IPS-15b (cell line): ENCODE data around the gene SH3RF3.

Experiments used
- H3K27me3 ChIP-seq: one replicate; pipeline ENCODE4 v1.6.1; 2013; ENCODE audit warnings: low read length; ENCODE audit not compliant: control insufficient read depth, insufficient read depth
- H3K36me3 ChIP-seq: one replicate; pipeline ENCODE4 v1.6.1; 2013; ENCODE audit warnings: low read length; ENCODE audit not compliant: control insufficient read depth, insufficient read depth
- H3K4me1 ChIP-seq: one replicate; pipeline ENCODE4 v1.6.1; 2013; ENCODE audit warnings: mild to moderate bottlenecking, low read length; ENCODE audit not compliant: control insufficient read depth, insufficient read depth
- H3K4me3 ChIP-seq: one replicate; pipeline ENCODE4 v1.5.1; 2013; ENCODE audit warnings: low read depth, low read length
- H3K9ac ChIP-seq: one replicate; pipeline ENCODE4 v1.6.1; 2013; ENCODE audit warnings: low read depth, mild to moderate bottlenecking, low read length
- H3K9me3 ChIP-seq: one replicate; pipeline ENCODE4 v1.6.1; 2013; ENCODE audit warnings: mild to moderate bottlenecking, low read length; ENCODE audit not compliant: control insufficient read depth, insufficient read depth

SH3RF3 gene

DNA sequence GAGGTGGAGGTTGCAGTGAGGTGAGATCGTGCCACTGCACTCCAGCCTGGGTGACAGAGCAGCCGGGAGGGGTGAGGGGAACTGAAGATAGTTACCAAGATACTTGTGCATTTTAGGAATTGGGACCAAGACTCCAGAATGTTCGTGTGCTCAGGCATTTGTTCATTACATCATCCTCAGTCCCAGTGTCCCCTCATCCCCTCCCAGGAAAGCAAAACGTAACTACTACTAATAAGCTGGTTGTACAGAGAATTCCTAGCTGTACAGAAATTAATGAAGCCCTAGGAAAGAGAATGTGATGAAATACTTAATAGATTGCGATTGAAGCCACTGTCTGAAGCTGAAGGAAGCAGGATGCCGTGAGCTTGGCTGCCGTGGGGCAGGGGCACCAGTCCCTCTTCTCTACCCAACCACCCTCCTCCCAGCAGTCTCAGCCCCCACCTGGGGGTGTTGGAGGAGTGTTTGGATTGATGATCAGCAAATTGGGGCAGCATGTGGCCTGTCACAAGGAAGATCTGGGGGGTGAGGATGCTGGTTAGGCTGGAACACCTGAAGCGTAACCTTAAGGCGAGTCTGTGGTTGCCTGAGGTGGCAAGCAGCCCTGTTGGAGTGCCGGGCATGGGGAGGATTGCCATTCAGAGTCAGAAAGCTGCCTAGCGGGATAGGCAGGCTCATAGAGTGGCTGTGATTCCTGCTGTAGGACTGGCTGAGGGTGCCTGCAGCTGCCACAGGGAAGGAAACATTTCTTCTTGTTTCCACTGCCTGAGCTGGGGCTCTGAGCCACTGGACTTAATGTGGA, 140.9 kb downstream of the SH3RF3 start:
- Histone ChIP-seq H3K9ac (no peak overlapping the region), H3K9me3 (no peaks in the 10 kb centered on the region), H3K36me3 (no peaks in the 10 kb centered on the region), H3K4me3 (no peak overlapping the region), H3K4me1 (no peaks in the 10 kb centered on the region), H3K27me3 (no peaks in the 10 kb centered on the region)

GRCh38 chr2:109270505-109271312, 141.7 kb downstream of the SH3RF3 start:
- Histone ChIP-seq H3K36me3 (no peaks in the 10 kb centered on the region), H3K9ac (no peak overlapping the region), H3K4me3 (no peak overlapping the region), H3K9me3 (no peaks in the 10 kb centered on the region), H3K27me3 (no peaks in the 10 kb centered on the region), H3K4me1 (no peaks in the 10 kb centered on the region)

GRCh38 chr2:109271920-109272319, 142.9 kb downstream of the SH3RF3 start:
- Histone ChIP-seq H3K9ac (no peak overlapping the region), H3K4me3 (no peak overlapping the region), H3K4me1 (no peaks in the 10 kb centered on the region), H3K9me3 (no peaks in the 10 kb centered on the region), H3K27me3 (no peaks in the 10 kb centered on the region), H3K36me3 (no peaks in the 10 kb centered on the region)

- H3K36me3 ChIP-seq: no peaks in the 10 kb centered on the region
- H3K4me1 ChIP-seq: no peaks in the 10 kb centered on the region
- no peaks in the 10 kb centered on the region for H3K9me3 ChIP-seq
- H3K4me3 ChIP-seq: no peak overlapping the region
- H3K9ac ChIP-seq: no peak overlapping the region
- H3K27me3 ChIP-seq: no peaks in the 10 kb centered on the region
Observed at GRCh38 chr2:109272461-109272860, 143.5 kb downstream of the SH3RF3 start.

DNA sequence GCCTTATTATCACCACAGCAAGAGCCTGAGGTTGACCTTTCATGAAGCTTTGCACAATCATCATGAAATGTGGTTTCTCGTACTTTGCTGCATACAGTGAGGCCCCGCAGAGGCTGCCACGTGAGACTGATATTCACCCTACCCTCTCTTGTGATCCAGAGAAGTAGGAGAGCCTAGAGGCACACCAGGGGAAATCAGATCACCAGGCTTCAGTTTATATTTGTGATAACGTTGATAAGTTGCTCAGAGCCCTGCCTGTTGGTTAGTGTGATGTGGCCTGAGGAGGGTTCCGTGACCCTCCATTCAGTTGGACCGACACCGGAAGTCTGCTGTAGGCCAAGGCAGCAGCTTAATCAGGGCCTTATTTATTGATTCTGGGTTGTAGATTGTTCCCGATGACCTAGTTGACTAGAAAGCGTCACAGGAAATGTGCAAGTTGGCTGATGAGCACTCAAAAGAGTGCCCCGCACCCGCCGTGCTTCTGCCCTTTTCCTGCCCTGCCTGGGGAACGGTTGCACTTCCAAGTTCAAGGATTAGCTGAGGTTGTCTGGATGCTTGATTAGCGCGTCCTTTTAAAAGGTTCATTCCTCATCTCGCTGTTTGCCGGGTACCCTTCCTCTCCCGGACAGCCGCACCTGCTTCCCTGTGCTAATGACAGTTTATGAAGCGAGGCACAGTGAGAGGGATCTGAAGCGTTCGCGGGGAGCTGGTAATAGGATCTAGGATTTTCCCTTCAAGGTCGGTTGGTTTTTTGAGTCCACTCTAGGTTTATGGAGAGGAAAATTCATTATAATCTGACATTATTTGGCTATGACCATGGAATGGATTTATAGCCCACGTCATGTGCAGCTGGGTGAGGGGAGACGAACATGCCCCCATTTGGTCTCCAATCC, 146.4 kb downstream of the SH3RF3 start:
- Histone ChIP-seq H3K9ac (no peak overlapping the region), H3K36me3 (no peaks in the 10 kb centered on the region), H3K4me1 (peaks cover 5% of the 10 kb centered on the region), H3K4me3 (no peak overlapping the region), H3K27me3 (peaks cover 2% of the 10 kb centered on the region), H3K9me3 (no peaks in the 10 kb centered on the region)

- Histone ChIP-seq H3K9me3 (no peaks in the 10 kb centered on the region), H3K27me3 (peaks cover 2% of the 10 kb centered on the region), H3K4me1 (peaks cover 5% of the 10 kb centered on the region), H3K9ac (no peak overlapping the region), H3K4me3 (no peak overlapping the region), H3K36me3 (no peaks in the 10 kb centered on the region)
Observed at GRCh38 chr2:109277406-109277805, 148.4 kb downstream of the SH3RF3 start.

GRCh38 chr2:109279243-109279860, 150.3 kb downstream of the SH3RF3 start:
- no peak overlapping the region for H3K4me3 ChIP-seq
- peaks cover 5% of the 10 kb centered on the region for H3K4me1 ChIP-seq
- no peaks in the 10 kb centered on the region for H3K9me3 ChIP-seq
- H3K9ac ChIP-seq: no peak overlapping the region
- H3K27me3 ChIP-seq: peaks cover 2% of the 10 kb centered on the region
- no peaks in the 10 kb centered on the region for H3K36me3 ChIP-seq

DNA sequence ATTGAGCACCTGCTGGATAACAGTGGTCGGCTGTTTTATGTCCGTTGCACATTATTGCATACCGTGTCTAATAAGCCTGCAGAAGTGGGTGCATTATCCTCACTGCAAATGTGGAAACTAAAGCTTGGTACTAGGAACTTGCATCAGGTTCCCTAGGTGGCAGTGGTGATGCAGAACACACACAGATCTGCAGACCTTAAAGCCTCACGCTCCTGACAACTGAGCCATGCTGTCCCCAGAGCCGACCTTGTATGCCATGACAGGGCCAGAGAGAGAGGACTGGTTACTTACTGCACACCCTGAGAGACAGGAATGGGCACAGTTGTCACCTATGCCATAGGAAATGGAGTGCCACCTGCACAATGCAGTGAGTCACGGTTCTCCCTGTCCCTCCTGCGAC, 151.8 kb downstream of the SH3RF3 start:
- H3K4me1 ChIP-seq: peaks cover 5% of the 10 kb centered on the region
- no peak overlapping the region for H3K9ac ChIP-seq
- H3K9me3 ChIP-seq: no peaks in the 10 kb centered on the region
- H3K4me3 ChIP-seq: no peak overlapping the region
- H3K36me3 ChIP-seq: no peaks in the 10 kb centered on the region
- peaks cover 2% of the 10 kb centered on the region for H3K27me3 ChIP-seq

DNA sequence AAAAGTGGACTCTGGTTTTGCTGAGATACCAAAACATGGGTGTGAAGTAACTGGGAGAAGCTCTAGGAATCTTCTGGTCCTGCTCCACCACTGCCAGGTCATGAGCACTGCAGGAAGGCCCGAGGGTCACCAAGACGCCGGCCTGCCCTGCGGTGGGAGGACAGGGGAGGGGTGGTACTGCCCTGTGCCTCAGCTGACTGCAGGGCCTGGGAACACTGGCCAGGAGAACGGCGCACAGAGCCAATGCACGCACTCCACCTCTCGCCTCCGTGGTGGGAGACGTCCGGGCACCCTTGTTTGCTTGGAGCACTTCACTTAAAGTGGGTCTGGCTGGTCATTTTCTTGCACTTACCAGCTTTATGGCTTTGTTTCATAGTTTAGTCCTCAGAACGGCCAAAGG, 153.4 kb downstream of the SH3RF3 start:
- peaks cover 5% of the 10 kb centered on the region for H3K4me1 ChIP-seq
- no peaks in the 10 kb centered on the region for H3K9me3 ChIP-seq
- no peak overlapping the region for H3K9ac ChIP-seq
- no peak overlapping the region for H3K4me3 ChIP-seq
- no peaks in the 10 kb centered on the region for H3K36me3 ChIP-seq
- H3K27me3 ChIP-seq: peaks cover 2% of the 10 kb centered on the region

GRCh38 chr2:109282865-109283264, 153.9 kb downstream of the SH3RF3 start:
- H3K9me3 ChIP-seq: no peaks in the 10 kb centered on the region

GRCh38 chr2:109284826-109285225, 155.8 kb downstream of the SH3RF3 start:
- H3K9ac ChIP-seq: no peak overlapping the region
- no peaks in the 10 kb centered on the region for H3K27me3 ChIP-seq
- no peaks in the 10 kb centered on the region for H3K4me1 ChIP-seq
- no peak overlapping the region for H3K4me3 ChIP-seq
- no peaks in the 10 kb centered on the region for H3K9me3 ChIP-seq
- no peaks in the 10 kb centered on the region for H3K36me3 ChIP-seq

More at GRCh38 chr2:109282865-109283264, 153.9 kb downstream of the SH3RF3 start:
- no peaks in the 10 kb centered on the region for H3K36me3 ChIP-seq
- peaks cover 5% of the 10 kb centered on the region for H3K4me1 ChIP-seq
- peaks cover 2% of the 10 kb centered on the region for H3K27me3 ChIP-seq
- no peak overlapping the region for H3K4me3 ChIP-seq
- no peak overlapping the region for H3K9ac ChIP-seq
